CD4-positive, alpha-beta memory T cell (primary cell): Measurements from ENCODE around the gene CEP43. TPM values are rescaled to one million over a fixed set of nuclear protein-coding genes. Genes with fewer than 3 reads are reported as not detected.
"Not testable (repeated sequence)": the region's sequence is repeated elsewhere in the genome, so short reads cannot be mapped to it uniquely, and the experiment has no call there.

Experiments
- CTCF ChIA-PET: fragments of 350-600 bp; sonication (Branson Sonifier 250); formaldehyde crosslinking; loops from one replicate; lab custom pipeline; 2021; ENCODE audit warnings: inconsistent platforms; ENCODE audit not compliant: partially characterized antibody; lab: Charles Lee
- POLR2A ChIA-PET: fragments of 350-600 bp; sonication (Branson Sonifier 250); formaldehyde crosslinking; loops from one replicate; lab custom pipeline; 2021; ENCODE audit not compliant: partially characterized antibody; lab: Charles Lee
- DNase-seq, 5 donors: peaks; one replicate each; pipeline versions ENCODE4 v3.0.0 to v3.0.0-alpha.2; 2020 to 2022; ENCODE audit warnings: mixed read lengths in 1 of 5
- H3K27ac ChIP-seq: one replicate; pipeline ENCODE4 v1.7.0; 2013; ENCODE audit warnings: low read depth, low read length
- H3K27me3 ChIP-seq: 2 replicates; pipeline ENCODE4 v1.7.0; 2013; ENCODE audit warnings: mild to moderate bottlenecking, low read length, moderate library complexity; ENCODE audit not compliant: insufficient read depth
- H3K36me3 ChIP-seq: 2 replicates; pipeline ENCODE4 v1.7.0; 2013; ENCODE audit warnings: mild to moderate bottlenecking, low read length, moderate library complexity; ENCODE audit not compliant: insufficient read depth
- H3K4me1 ChIP-seq: 2 replicates; pipeline ENCODE4 v1.7.0; 2013; ENCODE audit warnings: mild to moderate bottlenecking, low read length, moderate library complexity; ENCODE audit not compliant: insufficient read depth
- H3K4me3 ChIP-seq, 2 donors: one replicate each; pipeline ENCODE4 v1.7.0; 2013; ENCODE audit warnings: low read length in 2 of 2, mild to moderate bottlenecking in 1 of 2
- H3K9me3 ChIP-seq, 2 donors: one replicate each; pipeline ENCODE4 v1.7.0; 2013; ENCODE audit warnings: low read length in 2 of 2, control low read depth in 1 of 2; ENCODE audit not compliant: control insufficient read depth in 1 of 2
- H3K27ac Mint-ChIP-seq, 7 donors: one replicate each; pipeline ENCODE4 v1.8.0; 2020 to 2021; ENCODE audit warnings: mixed read lengths in 7 of 7, mild to moderate bottlenecking in 6 of 7, inconsistent platforms in 3 of 7, moderate library complexity in 3 of 7
- H3K27me3 Mint-ChIP-seq, 2 donors: one replicate each; pipeline ENCODE4 v1.8.0; 2020 to 2021; ENCODE audit warnings: mixed read lengths in 2 of 2
- H3K36me3 Mint-ChIP-seq, 2 donors: one replicate each; pipeline ENCODE4 v1.8.0; 2020 to 2021; ENCODE audit warnings: mixed read lengths in 2 of 2, inconsistent platforms in 1 of 2, mild to moderate bottlenecking in 1 of 2
- H3K4me1 Mint-ChIP-seq, 4 donors: one replicate each; pipeline ENCODE4 v1.8.0; 2020 to 2021; ENCODE audit warnings: mixed read lengths in 4 of 4, mild to moderate bottlenecking in 1 of 4
- H3K4me3 Mint-ChIP-seq, 8 donors: one replicate each; pipeline ENCODE4 v1.8.0; 2020 to 2021; ENCODE audit warnings: mixed read lengths in 8 of 8, mild to moderate bottlenecking in 7 of 8, moderate library complexity in 6 of 8, inconsistent platforms in 3 of 8
- H3K9me3 Mint-ChIP-seq, 8 donors: one replicate each; pipeline ENCODE4 v1.8.0; 2020 to 2021; ENCODE audit warnings: mixed read lengths in 8 of 8, mild to moderate bottlenecking in 5 of 8, inconsistent platforms in 3 of 8, moderate library complexity in 1 of 8
- intact Hi-C: fragments of 100-400 bp; cut with micrococcal nuclease; formaldehyde crosslinking; loops from one replicate; pipeline ENCODE4 v1.15.1; 2023
- polyA plus RNA-seq, 2 donors: library from polyadenylated mRNA; unstranded; fragments of 300-500 nt; fragmentation: Illumina TruSeq; gene quantifications; one replicate each; pipeline ENCODE4 v1.2.3, GENCODE V29; 2021
- total RNA-seq, 2 experiments: library from RNA; stranded (reverse); gene quantifications; one replicate each; pipeline ENCODE4 v1.2.3, GENCODE V29; 2021

CEP43 gene, protein sequence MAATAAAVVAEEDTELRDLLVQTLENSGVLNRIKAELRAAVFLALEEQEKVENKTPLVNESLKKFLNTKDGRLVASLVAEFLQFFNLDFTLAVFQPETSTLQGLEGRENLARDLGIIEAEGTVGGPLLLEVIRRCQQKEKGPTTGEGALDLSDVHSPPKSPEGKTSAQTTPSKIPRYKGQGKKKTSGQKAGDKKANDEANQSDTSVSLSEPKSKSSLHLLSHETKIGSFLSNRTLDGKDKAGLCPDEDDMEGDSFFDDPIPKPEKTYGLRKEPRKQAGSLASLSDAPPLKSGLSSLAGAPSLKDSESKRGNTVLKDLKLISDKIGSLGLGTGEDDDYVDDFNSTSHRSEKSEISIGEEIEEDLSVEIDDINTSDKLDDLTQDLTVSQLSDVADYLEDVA
- 10 to 100 TPM; 19.5 to 24.9 TPM for total RNA-seq
- polyA plus RNA-seq: 1 to 10 TPM; 4.1 to 4.4 TPM

DNA sequence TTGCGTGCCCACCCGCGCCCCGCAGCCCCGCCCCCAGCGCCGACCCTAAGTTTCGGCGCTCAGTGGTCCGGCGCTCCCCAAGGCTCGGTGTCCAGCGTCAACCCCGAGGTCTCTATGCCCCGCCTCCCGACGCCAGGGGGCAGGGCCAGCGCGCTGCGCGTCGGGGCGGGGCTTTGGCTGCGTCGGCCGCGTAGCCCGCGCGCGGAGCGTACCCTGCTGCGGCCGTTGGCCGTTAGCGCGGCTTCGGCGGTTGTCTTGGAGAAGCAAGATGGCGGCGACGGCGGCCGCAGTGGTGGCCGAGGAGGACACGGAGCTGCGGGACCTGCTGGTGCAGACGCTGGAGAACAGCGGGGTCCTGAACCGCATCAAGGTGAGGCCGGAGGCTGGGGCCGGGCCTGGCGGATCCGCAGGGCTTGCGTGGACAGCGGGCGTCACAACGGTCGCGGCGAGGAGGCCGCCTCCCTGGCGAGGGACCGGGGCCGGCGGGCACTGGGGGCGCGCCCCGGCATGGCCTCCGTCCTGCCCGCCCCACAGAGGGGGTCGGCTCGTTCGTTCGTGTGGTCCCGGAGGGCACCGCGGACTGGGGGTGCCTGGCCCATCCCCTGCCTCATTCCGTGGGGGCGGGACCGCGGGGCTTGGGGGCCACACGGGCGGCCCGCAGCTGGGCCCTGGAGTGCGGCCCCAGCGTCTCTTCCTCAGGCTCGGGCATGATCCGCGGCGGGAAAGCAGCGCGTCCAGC lies at the start of gene CEP43:
Gene CEP43 (plus strand): TSS at position 253 of the 739 bp plus-strand sequence. CDS start 16 bp downstream, at position 269.
- Histone ChIP-seq H3K4me1 (peaks cover 38% of the 10 kb centered on the region), H3K9me3 (no peaks in the 10 kb centered on the region), H3K4me3 (peak within 1 kb of the TSS; percentile 85 to 95), H3K27ac (peak within 1 kb of the TSS; percentile 81), H3K36me3 (no peaks in the 10 kb centered on the region), H3K27me3 (no peaks in the 10 kb centered on the region)
- intact Hi-C loops: loop anchor here (1.0 to 2.0 kb wide), 7 partner anchors 41 to 373 kb away; partner anchors contain the start of gene RPS6KA2
- Mint-ChIP-seq H3K4me1 (peaks cover 21 to 35% (median 30%) of the 10 kb centered on the region in 4 donors), H3K27ac (peak within 1 kb of the TSS; percentile 65 to 93 (median 91)), H3K9me3 (no peaks in the 10 kb centered on the region), H3K36me3 (peaks cover 13 to 19% of the 10 kb centered on the region in 2 donors), H3K4me3 (peak within 1 kb of the TSS; percentile 90 to 95 (median 94)), H3K27me3 (no peaks in the 10 kb centered on the region)
- CTCF ChIA-PET: interaction anchor here (0.7 to 5.9 kb wide), 16 partner anchors 10 to 142 kb away, joined by 3 to 40 read pairs (median 4); no protein-coding TSS in a partner anchor
- POLR2A ChIA-PET: interaction anchor here (0.6 to 4.0 kb wide), 29 partner anchors 9 to 143 kb away, joined by 3 to 41 read pairs (median 4); partner anchors contain the start of genes CCR6 and RNASET2
- peak; percentile 81 to 89 (median 87) for DNase-seq

DNA sequence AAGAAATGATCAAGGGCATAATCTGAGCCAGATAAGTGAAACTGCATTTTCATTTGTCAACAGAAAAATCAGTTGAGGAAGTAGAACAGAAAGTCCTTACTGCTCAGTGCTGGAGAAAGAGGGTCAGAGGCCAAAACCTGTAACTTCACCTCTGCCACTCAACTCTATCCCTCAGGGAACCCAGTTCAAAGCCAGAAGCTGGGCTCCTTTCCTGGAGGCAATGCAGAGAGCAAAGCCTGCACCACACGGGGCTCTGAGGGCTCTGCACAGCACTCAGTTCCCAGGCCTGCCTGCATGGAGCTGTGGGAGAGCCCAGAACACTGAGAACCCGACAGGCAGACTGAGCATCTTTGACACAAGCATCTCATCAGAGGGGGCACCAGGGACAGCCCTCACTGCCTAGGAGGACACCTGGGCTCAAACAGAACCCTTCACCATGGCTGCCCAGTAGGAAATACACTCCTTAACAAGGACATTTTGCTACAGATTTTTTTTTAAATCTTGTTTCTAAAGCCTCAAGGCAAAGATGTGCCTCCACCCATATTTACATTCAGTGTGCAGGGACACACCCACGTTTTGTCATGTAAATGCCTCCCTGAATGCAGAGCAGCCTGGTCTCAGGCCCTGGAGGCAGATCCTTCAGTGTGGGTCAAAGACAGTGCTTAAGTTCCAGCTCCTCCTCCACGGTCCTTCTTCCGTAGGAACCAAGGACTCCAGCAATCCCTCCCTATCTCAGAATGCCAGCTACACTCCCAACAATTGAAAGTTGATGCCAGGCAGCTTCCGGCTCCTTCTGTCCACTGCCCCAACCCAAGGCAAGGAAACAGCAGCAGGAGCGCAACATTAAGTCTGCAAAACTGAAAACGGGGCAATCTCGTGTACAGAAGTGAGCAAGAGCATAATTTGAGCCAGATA lies 49.4 kb upstream of the CEP43 start:
- Histone ChIP-seq H3K4me3 (peak overlapping the region; percentile 26 to 39), H3K4me1 (peaks cover 78% of the 10 kb centered on the region), H3K9me3 (no peaks in the 10 kb centered on the region), H3K36me3 (peaks cover 40% of the 10 kb centered on the region), H3K27ac (peak overlapping the region; percentile 92), H3K27me3 (no peaks in the 10 kb centered on the region)
- intact Hi-C loops: loop anchor here (2.0 to 10.0 kb wide), 5 partner anchors 13 to 535 kb away; no protein-coding TSS in a partner anchor
- Mint-ChIP-seq H3K9me3 (no peaks in the 10 kb centered on the region), H3K4me1 (peaks cover 51 to 69% (median 58%) of the 10 kb centered on the region in 4 donors), H3K27me3 (no peaks in the 10 kb centered on the region), H3K36me3 (peaks cover 56 to 64% of the 10 kb centered on the region in 2 donors), H3K4me3 (peak overlapping the region; percentile 83 to 94 (median 88)), H3K27ac (peak overlapping the region; percentile 94 to 100 (median 99))
- ChIA-PET POLR2A (interaction anchor here (1.0 to 11.1 kb wide), 12 partner anchors 7 to 170 kb away, joined by 3 to 263 read pairs (median 6); partner anchors contain the start of gene CEP43), CTCF (interaction anchor here (0.6 to 11.7 kb wide), 15 partner anchors 8 to 192 kb away, joined by 3 to 244 read pairs (median 5); no protein-coding TSS in a partner anchor)
- peak in 4 of 5 donors; percentile 29 to 46 (median 38) for DNase-seq

DNA sequence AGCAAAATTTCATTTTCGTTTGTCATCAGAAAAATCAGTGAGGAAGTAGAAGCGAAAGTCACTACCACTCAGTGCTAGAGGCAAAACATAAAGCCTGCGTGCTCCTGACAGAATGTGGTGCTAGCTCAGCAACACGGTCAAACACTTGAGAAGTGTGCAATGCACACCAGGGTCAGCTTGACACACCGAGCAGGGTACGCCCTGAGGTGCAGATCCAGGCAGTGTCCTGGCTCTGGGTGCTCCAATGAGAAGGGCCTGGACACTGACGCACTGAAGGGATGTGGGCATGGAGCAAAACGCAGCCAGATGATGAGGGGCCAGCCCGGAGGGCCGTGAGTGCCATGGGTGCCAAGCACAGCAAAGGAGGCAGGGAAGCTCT lies 48.8 kb upstream of the CEP43 start:
- H3K36me3 Mint-ChIP-seq: peaks cover 58 to 64% of the 10 kb centered on the region in 2 donors
- DNase-seq: peak in 4 of 5 donors; percentile 38 to 56 (median 41)
- H3K4me1 Mint-ChIP-seq: peaks cover 53 to 75% (median 60%) of the 10 kb centered on the region in 4 donors
- H3K4me3 Mint-ChIP-seq: peak overlapping the region; percentile 83 to 94 (median 88)
- H3K9me3 Mint-ChIP-seq: peaks cover 0 to 5% (median 0%) of the 10 kb centered on the region in 8 donors
- Histone ChIP-seq H3K4me1 (peaks cover 79% of the 10 kb centered on the region), H3K27me3 (no peaks in the 10 kb centered on the region), H3K36me3 (peaks cover 34% of the 10 kb centered on the region), H3K27ac (peak overlapping the region; percentile 92), H3K9me3 (no peaks in the 10 kb centered on the region), H3K4me3 (peak overlapping the region; percentile 26 to 39)
- POLR2A ChIA-PET: interaction anchor here (1.0 to 11.1 kb wide), 11 partner anchors 8 to 169 kb away, joined by 3 to 263 read pairs (median 7); partner anchors contain the start of gene CEP43
- CTCF ChIA-PET: interaction anchor here (0.6 to 11.7 kb wide), 16 partner anchors 8 to 191 kb away, joined by 3 to 244 read pairs (median 6); no protein-coding TSS in a partner anchor
- peak overlapping the region; percentile 94 to 100 (median 99) for H3K27ac Mint-ChIP-seq
- intact Hi-C loops: loop anchor here (2.0 to 10.0 kb wide), 5 partner anchors 14 to 536 kb away; no protein-coding TSS in a partner anchor
- no peaks in the 10 kb centered on the region for H3K27me3 Mint-ChIP-seq

DNA sequence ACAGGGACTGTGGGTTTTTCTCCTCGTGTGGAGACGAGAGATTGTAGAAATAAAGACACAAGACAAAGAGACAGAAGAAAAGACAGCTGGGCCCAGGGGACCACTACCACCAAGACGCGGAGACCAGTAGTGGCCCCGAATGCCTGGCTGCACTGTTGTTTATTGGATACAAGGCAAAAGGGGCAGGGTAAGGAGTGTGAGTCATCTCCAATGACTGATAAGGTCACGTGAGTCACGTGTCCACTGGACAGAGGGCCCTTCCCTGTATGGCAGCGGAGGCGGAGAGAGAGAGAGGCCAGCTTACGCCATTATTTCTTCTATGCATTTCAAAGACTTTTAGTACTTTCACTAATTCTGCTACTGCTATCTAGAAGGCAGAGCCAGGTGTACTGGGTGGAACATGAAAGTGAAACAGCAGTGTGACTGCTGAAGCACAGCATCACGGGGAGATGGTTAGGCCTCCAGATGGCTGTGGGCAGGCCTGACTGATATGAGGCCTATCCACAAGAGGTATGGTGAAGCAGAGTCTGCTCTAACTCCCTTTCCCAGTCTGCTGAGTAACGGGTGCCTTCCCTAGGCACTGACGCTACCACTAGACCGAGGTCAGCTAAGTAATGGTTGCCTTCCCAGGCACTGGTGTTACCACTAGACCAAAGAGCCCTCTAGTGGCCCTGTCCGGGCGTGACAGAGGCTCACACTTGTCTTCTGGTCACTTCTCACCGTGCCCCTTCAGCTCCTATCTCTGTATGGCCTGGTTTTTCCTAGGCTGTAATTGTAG lies 48.1 kb upstream of the CEP43 start:
- Mint-ChIP-seq H3K27ac (peak overlapping the region; percentile 94 to 100 (median 99)), H3K36me3 (peaks cover 55 to 61% of the 10 kb centered on the region in 2 donors), H3K4me3 (peak overlapping the region; percentile 83 to 94 (median 88)), H3K4me1 (peaks cover 53 to 76% (median 61%) of the 10 kb centered on the region in 4 donors)
- ChIA-PET POLR2A (interaction anchor here (1.0 to 11.1 kb wide), 13 partner anchors 9 to 189 kb away, joined by 3 to 263 read pairs (median 6); partner anchors contain the start of gene CEP43), CTCF (interaction anchor here (0.7 to 11.7 kb wide), 18 partner anchors 7 to 191 kb away, joined by 3 to 244 read pairs (median 4); no protein-coding TSS in a partner anchor)
- DNase-seq: peak; percentile 75 to 90 (median 83)
- Histone ChIP-seq H3K36me3 (peaks cover 30% of the 10 kb centered on the region), H3K4me3 (peak overlapping the region; percentile 26 to 39), H3K4me1 (peaks cover 79% of the 10 kb centered on the region), H3K27ac (peak overlapping the region; percentile 92)
- intact Hi-C loops: loop anchor here (1.0 to 10.0 kb wide), 6 partner anchors 14 to 536 kb away; no protein-coding TSS in a partner anchor
- H3K9me3 ChIP-seq, H3K27me3 ChIP-seq, H3K27me3 Mint-ChIP-seq, H3K9me3 Mint-ChIP-seq: not testable (repeated sequence)

DNA sequence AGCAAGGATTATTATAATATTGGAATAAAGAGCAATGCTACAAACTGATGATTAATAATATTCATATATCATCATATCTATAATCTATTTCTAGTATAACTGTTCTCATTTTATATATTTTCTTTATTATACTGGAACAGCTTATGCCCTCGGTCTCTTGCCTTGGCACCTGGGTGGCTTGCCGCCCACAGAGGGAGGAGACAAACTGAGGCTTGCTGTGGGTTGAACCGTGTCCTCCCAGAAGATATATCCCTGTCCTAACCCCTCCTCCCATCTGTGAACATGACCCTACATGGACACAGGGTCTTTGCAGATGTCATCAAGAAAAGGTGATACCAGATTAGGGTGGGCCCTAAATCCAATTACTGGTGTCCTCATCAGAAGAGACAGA lies 47.5 kb upstream of the CEP43 start:
- Mint-ChIP-seq H3K27me3 (no peaks in the 10 kb centered on the region), H3K36me3 (peaks cover 49 to 55% of the 10 kb centered on the region in 2 donors), H3K4me3 (peak overlapping the region; percentile 5 to 99 (median 92)), H3K27ac (peak overlapping the region; percentile 94 to 100 (median 99)), H3K9me3 (peaks cover 0 to 6% (median 0%) of the 10 kb centered on the region in 8 donors), H3K4me1 (peaks cover 53 to 76% (median 61%) of the 10 kb centered on the region in 4 donors)
- H3K36me3 ChIP-seq: peaks cover 24% of the 10 kb centered on the region
- peak overlapping the region; percentile 92 for H3K27ac ChIP-seq
- POLR2A ChIA-PET: interaction anchor here (1.2 to 11.1 kb wide), 8 partner anchors 9 to 189 kb away, joined by 3 to 263 read pairs (median 36); partner anchors contain the start of gene CEP43
- peak overlapping the region in 1 of 2 donors; percentile 23 for H3K4me3 ChIP-seq
- CTCF ChIA-PET: interaction anchor here (0.7 to 11.7 kb wide), 14 partner anchors 8 to 190 kb away, joined by 3 to 244 read pairs (median 6); no protein-coding TSS in a partner anchor
- intact Hi-C loops: loop anchor here (1.0 to 10.0 kb wide), 7 partner anchors 15 to 537 kb away; no protein-coding TSS in a partner anchor
- no peak for DNase-seq
- no peaks in the 10 kb centered on the region for H3K9me3 ChIP-seq
- no peaks in the 10 kb centered on the region for H3K27me3 ChIP-seq
- H3K4me1 ChIP-seq: peaks cover 79% of the 10 kb centered on the region
